HepG2 (cell line): Measurements from ENCODE around the gene CPNE5. TPM values are rescaled to one million over a fixed set of nuclear protein-coding genes. Genes with fewer than 3 reads are reported as not detected.

Source experiments
- ATAC-seq: fragments of 200-7000 bp; cut with Tn5 transposase; 3 replicates; pipeline ENCODE4 v1.9.1; 2020; ENCODE audit warnings: mild to moderate bottlenecking, moderate library complexity
- Bru-seq: library from RNA; stranded (reverse); fragments of 400-500 nt; gene quantifications from one replicate; lab custom pipeline; 2021; lab: Mats Ljungman, UMichigan
- BruChase-seq, 2 experiments: library from RNA; stranded (reverse); fragments of 400-500 nt; gene quantifications; one replicate each; lab custom pipeline; 2021; lab: Mats Ljungman, UMichigan
- BruUV-seq: library from RNA; stranded (reverse); fragments of 400-500 nt; replicated peaks from 2 replicates; lab custom pipeline; 2021; lab: Mats Ljungman, UMichigan
- CTCF ChIA-PET: fragments of 300-600 bp; formaldehyde crosslinking; extraction: SDS; loops from one replicate; lab custom pipeline; 2021; ENCODE audit warnings: low total read pairs, inconsistent platforms, low intra/inter-chr PET ratio; lab: Yijun Ruan, JAX
- POLR2A ChIA-PET: fragments of 350-600 bp; sonication (Branson Sonifier 250); formaldehyde crosslinking; loops from one replicate; lab custom pipeline; 2020; ENCODE audit warnings: antibody characterized with exemption, inconsistent platforms; lab: Yijun Ruan, JAX
- DNase-seq: peaks from one replicate; pipeline ENCODE4 v3.0.0-alpha.2; 2015; ENCODE audit warnings: low spot score
- FAIRE-seq: peaks from 3 replicates; lab custom pipeline; 2011; peaks lifted over from hg19 to GRCh38; lab: Jason Lieb, UNC
- H2AFZ ChIP-seq: one replicate; pipeline ENCODE4 v1.6.1; 2011; ENCODE audit warnings: low read length, inconsistent platforms
- H3K27ac ChIP-seq: fragments of 300-600 bp; 3 replicates; pipeline ENCODE4 v1.8.0; 2011; ENCODE audit warnings: mixed run types, mild to moderate bottlenecking, mixed read lengths, low read length, inconsistent platforms; ENCODE audit not compliant: insufficient read depth; ENCODE audit errors: extremely low read length
- H3K27me3 ChIP-seq, 2 experiments: fragments of 200-600 bp in 1 of 2; 2 replicates in 1 of 2; 3 replicates in 1 of 2; pipeline versions ENCODE4 v1.6.0 to v1.8.0; 2011; ENCODE audit warnings: low read length in 2 of 2, mild to moderate bottlenecking in 2 of 2, moderate library complexity in 2 of 2, inconsistent platforms in 1 of 2; ENCODE audit not compliant: insufficient read depth in 2 of 2, control insufficient read depth in 1 of 2
- H3K36me3 ChIP-seq, 2 experiments: fragments of 200-600 bp in 1 of 2; replicated peaks in 1 of 2; 2 replicates in 1 of 2; 3 replicates in 1 of 2; pipeline versions ENCODE4 v1.5.1 to v1.8.0; 2011; ENCODE audit warnings: low read length in 2 of 2, inconsistent platforms in 1 of 2; ENCODE audit not compliant: insufficient read depth in 2 of 2, control insufficient read depth in 1 of 2
- H3K4me1 ChIP-seq: 2 replicates; pipeline ENCODE4 v1.5.1; 2012; ENCODE audit warnings: low read length, inconsistent platforms; ENCODE audit not compliant: insufficient read depth
- H3K4me2 ChIP-seq: 2 replicates; pipeline ENCODE4 v1.6.0; 2011; ENCODE audit warnings: low read depth, low read length, inconsistent platforms
- H3K4me3 ChIP-seq, 3 experiments: fragments of 200-600 bp in 1 of 3; sonication (generic), shearing (Covaris generic) in 1 of 3; replicated peaks in 1 of 3; 2 replicates each; pipeline ENCODE4 v1.5.1; 2011 to 2016; ENCODE audit warnings: low read length in 3 of 3, inconsistent platforms in 2 of 3, low read depth in 2 of 3, mild to moderate bottlenecking in 2 of 3, control low read depth in 1 of 3, mixed read lengths in 1 of 3; ENCODE audit not compliant: insufficient read depth in 1 of 3
- H3K79me2 ChIP-seq: one replicate; pipeline ENCODE4 v1.6.1; 2011; ENCODE audit warnings: low read length, inconsistent platforms; ENCODE audit not compliant: insufficient read depth
- H3K9ac ChIP-seq: 2 replicates; pipeline ENCODE4 v1.6.0; 2011; ENCODE audit warnings: mild to moderate bottlenecking, low read depth, low read length, inconsistent platforms; ENCODE audit not compliant: insufficient read depth
- H3K9me3 ChIP-seq: 2 replicates; pipeline ENCODE4 v1.5.1; 2012; ENCODE audit warnings: mild to moderate bottlenecking, low read length
- H4K20me1 ChIP-seq: 2 replicates; pipeline ENCODE4 v1.6.0; 2011; ENCODE audit warnings: inconsistent platforms, mild to moderate bottlenecking, low read length, moderate library complexity; ENCODE audit not compliant: insufficient read depth
- EZH2 ChIP-seq: conservative IDR thresholded peaks from 2 replicates; pipeline ENCODE4 v1.6.1; 2012; ENCODE audit warnings: mild to moderate bottlenecking, low read depth, low read length, moderate library complexity
- FOXO4 ChIP-seq: sonication (generic); formaldehyde crosslinking; conservative IDR thresholded peaks from 2 replicates; pipeline ENCODE4 v1.8.1; 2023; ENCODE audit warnings: missing genetic modification reagents
- HNRNPLL ChIP-seq: fragments of 200-400 bp; formaldehyde crosslinking; IDR thresholded peaks from 2 replicates; pipeline ENCODE4 v1.6.1; 2017; ENCODE audit warnings: mild to moderate bottlenecking, low read depth, low read length; ENCODE audit not compliant: poor library complexity, severe bottlenecking
- MTA1 ChIP-seq: sonication (generic); formaldehyde crosslinking; IDR thresholded peaks from 2 replicates; pipeline ENCODE4 v1.4.0; 2020; ENCODE audit warnings: missing genetic modification reagents, mild to moderate bottlenecking, borderline replicate concordance
- MTF2 ChIP-seq: sonication (generic); formaldehyde crosslinking; IDR thresholded peaks from 2 replicates; pipeline ENCODE4 v1.5.0; 2020; ENCODE audit warnings: missing genetic modification reagents, borderline replicate concordance
- RBM39 ChIP-seq: fragments of 200-400 bp; formaldehyde crosslinking; IDR thresholded peaks from one replicate; pipeline ENCODE4 v1.6.1; 2018; ENCODE audit warnings: antibody characterized with exemption, mild to moderate bottlenecking, low read depth, low read length; ENCODE audit not compliant: poor library complexity, severe bottlenecking
- SP2 ChIP-seq: sonication (generic); formaldehyde crosslinking; IDR thresholded peaks from 2 replicates; pipeline ENCODE4 v1.5.1; 2020; ENCODE audit warnings: mild to moderate bottlenecking, missing genetic modification reagents
- TBP ChIP-seq: sonication (generic); formaldehyde crosslinking; IDR thresholded peaks from 2 replicates; pipeline ENCODE4 v1.5.0; 2020; ENCODE audit warnings: missing genetic modification reagents
- ZBTB4 ChIP-seq: sonication (generic); formaldehyde crosslinking; IDR thresholded peaks from 2 replicates; pipeline ENCODE4 v1.4.0; 2020; ENCODE audit warnings: missing genetic modification reagents, mild to moderate bottlenecking, borderline replicate concordance
- ZNF333 ChIP-seq: sonication (generic); formaldehyde crosslinking; IDR thresholded peaks from 2 replicates; pipeline ENCODE4 v1.4.0; 2020; ENCODE audit warnings: mild to moderate bottlenecking, missing genetic modification reagents, borderline replicate concordance
- ZNF572 ChIP-seq: sonication (generic); formaldehyde crosslinking; IDR thresholded peaks from 2 replicates; pipeline ENCODE4 v1.5.1; 2020; ENCODE audit warnings: mild to moderate bottlenecking, missing genetic modification reagents
- WGBS: methylation state at CpG from one replicate; pipeline ENCODE4 v1.1.6; 2017; ENCODE audit warnings: low lambda C conversion rate; 5-methylcytosine and 5-hydroxymethylcytosine counted together
- in situ Hi-C: cut with HindIII; loops from 2 replicates; pipeline ENCODE4 v1.10.0; 2017; ENCODE audit warnings: low pct_unique_long_range_greater_than_20kb; ENCODE audit not compliant: extremely low pct_ligation_motif_present
- intact Hi-C: fragments of 100-400 bp; cut with micrococcal nuclease; formaldehyde crosslinking; loops from one replicate; pipeline ENCODE4 v1.10.0; 2022; ENCODE audit not compliant: unreplicated experiment
- long read RNA-seq, 2 experiments: library from RNA in 1 of 2; library from polyadenylated mRNA in 1 of 2; stranded (forward) in 1 of 2; unstranded in 1 of 2; transcript quantifications; one replicate each; pipeline ENCODE4 v2.0.0, GENCODE V29; 2019 to 2022
- polyA minus RNA-seq, 3 experiments: library from RNA; depleted of rRNA, polyadenylated mRNA; stranded (reverse); fragments of >200 nt; gene quantifications; 2 replicates each; pipeline ENCODE4 v1.2.3, GENCODE V29; 2011; ENCODE audit warnings: low replicate concordance in 1 of 3
- polyA plus RNA-seq, 8 experiments: library from polyadenylated mRNA; depleted of rRNA in 3 of 8; stranded (reverse) in 7 of 8; unstranded in 1 of 8; fragments of >200 nt; fragmentation: Illumina TruSeq in 4 of 8; extraction: Trizol in 4 of 8; gene quantifications; 2 replicates each; pipeline versions ENCODE4 v1.2.1 to v1.2.3, GENCODE V29; 2011 to 2016; ENCODE audit warnings: low read depth in 4 of 8, missing spikeins in 1 of 8, mixed read lengths in 1 of 8; ENCODE audit not compliant: insufficient read depth in 1 of 8
- total RNA-seq, 5 experiments: library from RNA; depleted of rRNA; stranded (reverse); fragments of >200 nt; fragmentation: Illumina TruSeq; extraction: Trizol; gene quantifications; 2 replicates each; pipeline ENCODE4 v1.2.3, GENCODE V29; 2016; ENCODE audit warnings: low read depth in 1 of 5

The CPNE5 gene
- total RNA-seq (2016; rRNA removed; fragmentation: Illumina TruSeq; extraction: Trizol) (not detected in 2 replicates), polyA plus RNA-seq (2011; rRNA removed) (0.10 and 0.16 TPM in 2 replicates), polyA minus RNA-seq (2011; rRNA and poly(A)+ RNA removed; ENCODE audit: low replicate concordance) (0.26 TPM in 1 of 2 replicates, not detected in the other), Bru-seq, nascent RNA (percentile 7 among the genes with signal in this experiment), BruChase-seq, experiment 1, labeled RNA remaining after a 6-hour chase (percentile 6 among the genes with signal in this experiment), BruChase-seq, experiment 2, labeled RNA remaining after a 2-hour chase (percentile 11 among the genes with signal in this experiment)
- not detected in 2 replicates for total RNA-seq (2016; cell fraction: cytosol; rRNA removed; fragmentation: Illumina TruSeq; extraction: Trizol; ENCODE audit: low read depth)
- total RNA-seq (2016; cell fraction: insoluble cytoplasmic fraction; rRNA removed; fragmentation: Illumina TruSeq; extraction: Trizol), result not detected in 2 replicates
- total RNA-seq (2016; cell fraction: membrane; rRNA removed; fragmentation: Illumina TruSeq; extraction: Trizol), result not detected in 2 replicates
- not detected in 2 replicates for total RNA-seq (2016; cell fraction: nucleus; rRNA removed; fragmentation: Illumina TruSeq; extraction: Trizol)
- 0.15 TPM in 1 of 2 replicates, not detected in the other for polyA plus RNA-seq (2011; cell fraction: cytosol; rRNA removed)
- polyA plus RNA-seq (2011; cell fraction: nucleus; rRNA removed), result 0.36 and 0.40 TPM in 2 replicates
- 0.05 and 0.16 TPM in 2 replicates for polyA plus RNA-seq (2012)
- not detected in 2 replicates for polyA plus RNA-seq (2016; cell fraction: cytosol; fragmentation: Illumina TruSeq; extraction: Trizol; ENCODE audit: low read depth)
- polyA plus RNA-seq (2016; cell fraction: insoluble cytoplasmic fraction; fragmentation: Illumina TruSeq; extraction: Trizol; ENCODE audit: low read depth), result not detected in 2 replicates
- not detected in 2 replicates for polyA plus RNA-seq (2016; cell fraction: membrane; fragmentation: Illumina TruSeq; extraction: Trizol; ENCODE audit: low read depth)
- polyA plus RNA-seq (2016; cell fraction: nucleus; fragmentation: Illumina TruSeq; extraction: Trizol; ENCODE audit: insufficient read depth, low read depth), result not detected in 2 replicates
- polyA minus RNA-seq (2011; cell fraction: cytosol; rRNA and poly(A)+ RNA removed), result not detected in 2 replicates
- not detected in 2 replicates for polyA minus RNA-seq (2011; cell fraction: nucleus; rRNA and poly(A)+ RNA removed)
- long read RNA-seq, experiment 1, result 0 reads
- long read RNA-seq, experiment 2, result 0 reads

- Histone ChIP-seq H3K36me3 (no peaks in the 10 kb centered on the region), H4K20me1 (no peaks in the 10 kb centered on the region), H3K9ac (peak within 1 kb of the TSS; percentile 3; the same call in 1 of the 2 replicates), H3K27me3 (peaks cover 19 to 38% of the 10 kb centered on the region in 2 experiments), H3K4me3 (peak within 1 kb of the TSS; percentile 27 to 68 (median 49)), H3K4me2 (peak within 1 kb of the TSS; percentile 83), H3K79me2 (no peaks in the 10 kb centered on the region), H2AFZ (no peak within 1 kb of the TSS), H3K27ac (no peak within 1 kb of the TSS), H3K9me3 (no peaks in the 10 kb centered on the region), H3K4me1 (peaks cover 59% of the 10 kb centered on the region)
- intact Hi-C loops (no loop called here), in situ Hi-C loops (no loop called here)
- WGBS, result 28% methylated on average over 49 of the region's 57 CpGs
- ChIA-PET POLR2A (no interaction called here), CTCF (no interaction called here)
- no peak for FAIRE-seq
- DNase-seq, result no peak
- no peak for ATAC-seq
- no TSS peak for BruUV-seq
- no peak for TF ChIP-seq ZBTB4 (CRISPR knock-in tag)
- 0 out of 2 replicates have a peak, but pooled peaks have one; percentile 14 for TF ChIP-seq ZNF572 (CRISPR knock-in tag)
- 0 out of 2 replicates have a peak, but pooled peaks have one; percentile 50 for TF ChIP-seq FOXO4
- TF ChIP-seq MTA1, result 0 out of 2 replicates have a peak, but pooled peaks have one; percentile 16
- TF ChIP-seq ZNF333 (CRISPR knock-in tag), result no peak
- no peak for TF ChIP-seq TBP
- TF ChIP-seq SP2 (CRISPR knock-in tag), result peak; percentile 24; the same call in 1 of the 2 replicates
- TF ChIP-seq HNRNPLL, result peak; percentile 43
- peak; percentile 83; the same call in 1 of the 2 replicates for TF ChIP-seq MTF2 (CRISPR knock-in tag)
- peak; percentile 10 for TF ChIP-seq RBM39
- 0 out of 2 replicates have a peak, but pooled peaks have one; percentile 35 for TF ChIP-seq EZH2
Observed at GRCh38 chr6:36838896-36839748, at the start of gene CPNE5. TSS of gene CPNE5 (minus strand) at chr6:36839444. CDS start at chr6:36839377, 67 bp downstream.
